IPS-NIHi7 (cell line): ENCODE measurements around the gene CUL1.
"Not testable (repeated sequence)": the region's sequence is repeated elsewhere in the genome, so short reads cannot be mapped to it uniquely, and the experiment has no call there.

Experiments
- DNase-seq: peaks from one replicate; pipeline ENCODE4 v3.0.0; 2012; ENCODE audit warnings: mixed read lengths; ENCODE audit errors: extremely low spot score

CUL1 gene

DNA sequence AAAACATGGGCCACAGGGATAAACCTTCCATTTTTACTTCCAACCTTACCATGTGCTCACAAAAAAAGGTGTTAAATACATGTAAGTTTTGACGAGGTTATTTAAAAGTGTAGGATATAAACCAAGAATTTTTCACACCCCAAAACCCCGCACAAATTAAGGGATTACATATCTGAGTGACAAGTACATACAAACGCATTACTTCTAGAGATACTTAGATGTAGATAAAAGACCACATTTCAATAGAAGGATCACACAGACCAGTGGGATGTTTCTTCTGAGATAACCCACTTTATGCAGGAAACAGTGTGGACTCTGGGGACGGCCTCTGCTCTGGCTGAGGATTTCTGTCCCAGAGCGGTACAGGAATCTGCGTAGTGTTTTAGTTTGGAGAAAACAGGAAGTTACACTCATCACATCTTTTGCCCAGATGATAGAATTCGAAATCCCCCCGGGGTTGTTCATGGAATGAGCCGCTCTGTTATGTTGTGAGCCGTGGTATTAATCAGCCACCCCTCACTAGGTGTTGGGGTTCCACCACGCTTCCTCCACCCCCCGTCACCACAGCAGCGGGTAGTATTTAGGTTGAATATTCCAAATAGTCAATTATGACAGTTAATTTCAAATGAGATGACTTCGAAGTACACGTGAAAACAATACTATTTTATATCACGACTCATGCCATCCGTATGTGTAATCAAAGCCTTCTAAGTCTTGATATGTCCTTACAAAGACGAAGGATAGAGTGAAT lies 1.3 kb upstream of the CUL1 start:
- DNase-seq, result no peak

DNA sequence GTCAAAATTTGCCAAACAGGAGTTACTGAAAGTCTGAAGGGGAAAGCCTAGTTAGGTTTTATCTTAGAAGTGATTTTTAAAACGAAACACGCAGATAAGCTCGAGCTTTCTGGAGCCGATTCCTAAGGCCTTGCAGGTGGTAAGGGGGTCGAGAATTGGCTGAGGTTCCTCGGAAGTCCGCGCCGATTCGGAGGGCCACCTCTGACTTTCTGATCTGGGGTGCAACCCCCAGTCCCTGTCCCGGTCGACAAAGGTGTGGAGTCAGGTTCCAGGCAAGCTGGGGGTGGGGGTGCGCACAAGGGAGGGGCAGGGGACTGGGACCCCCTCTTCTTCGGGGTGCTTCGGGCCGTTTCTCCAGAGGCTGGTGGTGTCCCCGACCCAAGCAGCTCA lies 701 bp upstream of the CUL1 start:
- DNase-seq, result no peak

DNA sequence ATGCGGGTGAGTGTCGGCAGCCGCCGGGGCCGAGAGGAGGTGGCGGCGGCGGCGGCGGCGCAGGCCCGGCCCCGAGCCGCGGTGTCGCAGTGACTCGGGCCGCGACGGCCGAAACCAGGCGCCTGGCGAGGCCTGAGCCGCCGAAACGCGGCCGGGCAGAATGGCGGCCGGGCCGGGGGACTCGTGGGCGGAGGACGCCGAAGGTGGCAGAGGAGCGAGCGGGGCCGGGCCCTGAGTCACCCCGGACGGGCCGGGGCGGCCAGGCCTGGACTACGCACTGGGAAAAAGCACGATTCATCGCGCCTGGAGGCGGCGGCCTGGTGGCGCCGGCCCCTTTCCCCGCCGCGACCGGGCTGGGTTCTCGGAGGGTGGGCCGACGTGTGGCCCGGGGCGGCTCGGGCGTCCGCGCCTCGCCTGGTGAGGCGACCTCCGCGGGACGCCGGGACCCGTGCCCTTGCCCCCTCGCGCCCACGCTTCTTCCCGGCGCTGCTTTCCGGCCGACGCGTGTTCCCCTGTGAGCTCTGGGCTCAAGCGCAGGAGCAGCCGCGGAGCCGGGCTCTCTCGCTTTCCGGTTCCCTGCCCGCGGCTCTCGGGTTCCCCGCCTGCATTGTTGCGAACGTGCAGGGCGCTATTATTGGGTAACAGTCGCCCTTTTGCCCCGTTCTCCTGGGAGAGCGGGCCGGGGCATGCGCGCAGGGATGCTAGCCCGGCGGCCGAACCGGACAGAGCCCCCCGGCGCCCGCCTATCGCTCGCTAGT lies 500 bp downstream of the CUL1 start:
- no peak for DNase-seq

DNA sequence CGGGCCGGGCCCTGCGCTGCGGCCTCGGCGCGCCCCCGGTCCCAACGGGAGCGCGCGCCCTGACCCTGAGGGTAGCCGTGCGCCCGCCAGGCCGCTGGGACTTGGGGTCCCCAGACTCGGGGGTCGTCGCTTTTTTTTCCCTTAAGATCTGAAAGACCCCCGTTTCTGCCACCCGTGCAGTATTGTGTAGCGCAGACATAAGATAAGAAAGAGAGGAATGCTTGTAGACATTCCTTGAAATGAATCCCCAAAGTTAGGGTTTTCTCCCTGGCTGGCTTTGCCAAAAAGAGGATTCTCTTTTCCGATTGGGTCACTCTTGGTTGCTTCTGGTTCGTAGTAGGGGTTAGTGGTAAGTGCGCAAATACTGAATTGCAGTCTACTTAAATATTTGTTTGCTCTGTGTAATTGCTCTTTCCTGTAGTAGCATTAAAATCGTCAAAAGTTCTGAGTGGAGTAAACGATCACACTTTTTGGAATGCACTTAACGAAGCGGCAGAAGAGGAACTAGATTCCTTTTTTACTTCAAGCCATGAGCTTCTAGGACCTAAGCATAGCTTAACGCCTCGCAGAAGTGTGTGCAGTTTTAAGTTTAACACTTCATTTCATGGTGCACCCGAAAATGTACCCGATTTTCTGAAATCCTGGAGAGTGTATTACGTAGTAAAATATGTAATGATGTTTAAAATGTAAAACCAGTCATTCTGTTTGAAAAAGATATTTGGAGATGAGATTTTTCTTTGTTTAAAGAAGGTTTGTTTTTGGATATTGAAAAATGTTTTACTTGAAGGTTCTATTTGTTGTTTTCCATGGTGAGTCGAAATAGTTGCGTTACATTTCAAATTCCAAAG lies 1.3 kb downstream of the CUL1 start:
- DNase-seq, result peak; percentile 64

DNA sequence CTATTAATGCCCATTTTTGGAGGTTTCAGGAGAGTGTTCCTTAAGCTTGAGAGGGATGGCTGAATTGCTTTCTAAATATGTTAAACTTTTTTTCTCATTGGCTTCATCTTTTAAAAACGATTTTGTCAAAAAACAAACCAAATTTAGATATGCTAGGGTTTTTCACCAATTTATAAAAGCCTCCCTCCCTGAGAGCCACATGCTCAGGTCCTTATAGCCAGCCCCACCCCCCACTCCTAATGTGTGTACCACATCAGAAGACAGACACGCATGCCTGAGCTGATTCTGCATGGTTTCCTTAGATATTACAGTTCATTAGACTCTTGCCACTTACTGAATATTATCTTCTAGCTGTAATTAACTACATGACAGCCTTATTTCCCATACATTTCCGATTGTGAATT lies 2.0 kb downstream of the CUL1 start:
- DNase-seq, result no peak

DNA sequence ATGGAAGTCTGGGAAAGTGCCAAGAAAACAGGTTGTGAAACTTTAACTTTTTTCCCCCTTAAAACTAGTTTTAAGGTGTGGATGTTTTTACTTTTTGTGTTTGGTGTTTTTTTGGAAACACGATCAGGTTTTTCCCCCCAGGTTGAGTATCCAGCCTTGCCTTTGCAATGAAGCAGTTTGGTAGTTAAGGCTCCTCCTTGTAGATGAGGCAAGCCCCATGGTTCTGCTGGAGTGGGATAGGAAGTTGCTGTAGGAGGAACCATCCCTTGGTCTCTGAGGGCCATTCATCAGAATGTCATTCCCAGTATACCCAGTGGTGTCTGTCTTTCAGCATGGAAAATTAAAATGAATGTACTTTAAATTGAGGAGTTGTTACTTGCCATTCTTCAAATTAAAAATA lies 2.7 kb downstream of the CUL1 start:
- no peak for DNase-seq

DNA sequence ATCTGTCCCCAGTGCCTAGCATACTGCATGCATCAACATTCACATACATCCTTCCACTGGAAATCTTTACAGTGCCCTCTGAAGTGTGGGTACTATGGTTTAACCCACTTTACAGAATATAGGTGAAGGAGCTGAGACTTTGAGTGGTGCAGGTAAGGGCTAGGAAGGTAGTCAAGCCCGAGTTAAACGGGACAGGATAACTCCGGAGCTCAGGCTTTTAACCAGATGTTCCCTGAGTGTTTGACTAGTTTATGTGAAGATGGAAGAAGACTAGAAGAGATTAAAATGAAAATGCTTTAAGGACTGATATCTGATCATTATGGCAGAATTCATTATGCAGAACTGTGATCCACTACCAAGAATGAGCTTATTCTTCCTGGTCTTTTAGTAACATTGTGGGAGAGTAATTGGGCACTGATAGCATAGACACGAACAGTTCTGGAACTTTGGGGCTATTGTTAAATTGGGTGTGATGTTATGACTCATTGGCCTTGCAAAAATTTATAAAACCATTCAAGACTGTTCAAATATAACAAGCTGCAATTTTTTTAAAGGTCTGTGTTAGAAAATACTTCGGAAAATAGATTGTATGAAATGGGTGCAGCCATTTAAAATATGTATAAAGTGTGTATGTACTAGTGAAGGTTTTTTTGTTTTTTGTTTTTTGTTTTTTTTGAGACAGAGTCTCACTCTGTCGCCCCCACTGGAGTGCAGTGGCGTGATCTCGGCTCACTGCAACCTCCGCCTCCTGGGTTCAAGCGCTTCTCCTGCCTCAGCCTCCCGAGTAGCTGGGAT lies 4.4 kb downstream of the CUL1 start:
- DNase-seq, result no peak

DNA sequence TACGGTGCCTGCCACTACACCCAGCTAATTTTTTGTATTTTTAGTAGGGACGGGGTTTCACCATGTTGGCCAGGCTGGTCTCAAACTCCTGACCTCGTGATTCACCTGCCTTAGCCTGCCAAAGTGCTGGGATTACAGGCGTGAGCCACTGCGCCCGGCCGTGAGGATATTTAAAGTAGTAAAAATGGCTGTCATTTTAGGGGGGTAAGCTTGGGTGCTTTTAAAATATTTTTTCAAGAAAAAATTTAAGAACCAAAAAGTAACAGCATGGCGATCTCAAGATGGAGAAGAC lies 4.9 kb downstream of the CUL1 start:
- not testable (repeated sequence) for DNase-seq

DNA sequence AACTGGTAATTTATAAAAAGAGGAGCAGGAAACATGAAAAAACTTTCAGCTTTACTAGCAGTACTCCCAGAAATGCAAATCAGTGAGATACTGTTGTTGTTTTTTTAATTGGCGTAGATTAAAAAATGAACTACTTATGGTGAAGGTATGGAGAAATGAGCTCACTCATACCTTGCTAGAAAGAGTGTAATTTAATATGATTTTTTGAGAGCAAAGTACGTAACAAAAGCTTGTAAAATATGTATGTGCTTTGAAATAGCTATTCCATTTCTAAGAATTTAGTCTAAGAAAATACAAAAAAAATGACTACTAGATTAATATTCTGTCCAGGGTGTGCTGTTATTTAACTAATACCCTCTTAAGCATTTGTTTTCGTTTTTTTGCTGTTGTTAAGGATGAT lies 5.5 kb downstream of the CUL1 start:
- DNase-seq, result no peak

DNA sequence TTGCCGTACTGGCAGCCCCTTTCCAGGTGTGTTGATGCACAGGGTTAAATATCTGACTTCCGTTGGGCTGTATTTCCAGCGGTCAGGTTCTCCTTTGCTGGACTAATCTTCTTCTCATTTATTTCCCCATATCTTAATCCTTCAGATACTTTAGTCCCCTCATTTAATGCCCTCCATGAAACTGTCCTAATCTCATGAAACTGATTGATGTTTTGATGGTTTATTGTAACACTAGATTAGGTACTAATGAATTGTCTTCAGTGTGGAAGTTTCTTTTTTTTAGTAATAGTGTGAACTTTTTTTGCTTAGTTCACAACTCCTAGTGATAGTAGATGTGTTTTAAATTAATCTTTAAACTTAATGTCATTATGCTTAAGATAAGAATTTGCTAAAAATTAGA lies 6.3 kb downstream of the CUL1 start:
- DNase-seq, result no peak

DNA sequence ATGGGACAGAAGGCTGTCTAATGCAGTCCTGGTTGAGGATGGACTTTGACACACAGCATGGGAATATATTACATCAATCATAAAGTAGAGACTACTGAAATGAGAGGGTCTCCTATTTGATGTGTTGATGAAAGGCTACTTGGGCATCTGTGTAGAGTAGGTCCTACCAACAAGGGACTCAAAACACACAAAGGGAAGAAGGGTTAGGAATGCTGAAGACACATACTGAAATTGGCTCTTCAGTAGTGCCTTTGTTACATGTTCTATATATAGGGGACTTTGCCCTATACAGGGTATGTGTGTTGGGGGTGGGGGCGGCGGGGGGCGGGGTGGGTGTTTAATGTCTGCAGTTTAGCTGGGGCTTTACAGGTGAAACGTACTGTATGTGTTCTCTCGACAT lies 7.7 kb downstream of the CUL1 start:
- DNase-seq, result no peak

DNA sequence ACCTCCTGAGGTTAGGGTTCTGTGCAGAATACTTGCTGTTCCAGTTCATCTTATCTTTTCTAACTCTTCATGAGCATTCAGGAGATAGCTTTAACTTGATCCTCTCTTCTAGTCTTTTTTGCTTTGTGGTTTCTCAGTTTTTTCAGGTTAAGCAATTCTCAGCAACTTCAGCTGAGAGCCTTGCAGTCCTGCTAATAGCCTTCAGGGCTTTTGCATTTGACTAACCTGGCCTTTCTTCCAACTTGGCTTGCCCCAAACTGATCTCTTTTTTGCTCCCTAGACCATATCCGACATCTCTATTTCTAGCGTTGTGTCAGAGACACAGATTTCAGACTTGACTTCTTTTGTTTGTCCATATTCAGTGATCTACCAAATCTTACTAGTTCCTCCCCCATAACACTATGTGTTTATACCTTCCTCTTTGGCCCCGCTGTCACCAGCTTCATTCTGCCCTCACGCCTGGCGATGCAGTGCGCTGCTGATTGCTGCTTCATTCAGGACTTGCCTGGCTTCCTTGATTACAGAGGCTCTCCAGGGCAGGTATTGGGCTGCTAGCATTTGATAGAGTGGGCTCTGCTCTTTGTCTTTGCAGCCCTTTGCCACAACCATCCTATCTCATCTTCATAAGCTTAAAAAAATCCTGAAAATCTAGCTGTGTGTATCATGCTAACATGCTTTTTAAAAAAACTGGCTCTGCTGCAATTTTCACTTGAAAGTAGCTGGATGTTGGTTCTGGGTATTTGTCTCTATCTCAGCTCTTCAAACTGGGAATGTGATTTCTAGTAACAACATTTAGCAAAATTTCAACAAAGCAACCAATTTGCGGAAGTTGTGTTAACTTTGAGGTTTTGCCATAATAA lies 9.6 kb downstream of the CUL1 start:
- no peak for DNase-seq

DNA sequence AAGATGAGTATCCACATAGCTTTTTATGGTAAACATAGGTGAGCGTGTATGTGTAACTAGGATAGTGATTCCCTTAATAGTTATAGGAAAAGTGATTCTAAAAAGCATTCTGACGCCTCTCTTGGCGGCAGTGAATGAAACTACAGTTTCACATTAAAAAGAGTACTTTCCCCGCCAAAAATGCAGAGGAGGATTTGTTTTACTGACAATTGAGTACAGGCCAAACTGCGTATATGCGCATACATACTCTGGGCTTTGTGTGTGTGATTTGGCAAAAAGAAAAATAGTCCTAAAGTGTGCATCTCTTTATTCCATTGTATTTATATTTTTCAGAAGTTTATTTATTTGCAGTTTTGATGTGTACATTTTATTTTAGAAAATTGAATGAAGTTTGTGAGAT lies 10.3 kb downstream of the CUL1 start:
- no peak for DNase-seq

DNA sequence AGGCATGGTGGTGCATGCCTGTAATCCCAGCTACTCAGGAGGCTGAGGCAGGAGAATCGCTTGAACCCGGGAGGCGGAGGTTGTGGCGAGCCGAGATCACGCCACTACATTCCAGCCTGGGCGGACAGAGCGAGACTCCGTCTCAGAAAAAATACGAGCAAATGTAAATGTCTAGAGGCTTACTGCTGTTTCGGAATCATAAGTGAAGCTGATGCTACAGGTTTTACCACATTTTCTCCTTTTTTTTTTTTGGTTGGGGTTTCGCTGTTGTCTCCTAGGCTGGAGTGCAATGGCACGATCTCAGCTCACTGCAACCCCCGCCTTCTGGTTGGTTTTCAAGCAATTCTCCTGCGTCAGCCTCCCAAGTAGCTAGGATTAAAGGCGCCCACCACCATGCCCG lies 11.7 kb downstream of the CUL1 start:
- DNase-seq, result not testable (repeated sequence)

DNA sequence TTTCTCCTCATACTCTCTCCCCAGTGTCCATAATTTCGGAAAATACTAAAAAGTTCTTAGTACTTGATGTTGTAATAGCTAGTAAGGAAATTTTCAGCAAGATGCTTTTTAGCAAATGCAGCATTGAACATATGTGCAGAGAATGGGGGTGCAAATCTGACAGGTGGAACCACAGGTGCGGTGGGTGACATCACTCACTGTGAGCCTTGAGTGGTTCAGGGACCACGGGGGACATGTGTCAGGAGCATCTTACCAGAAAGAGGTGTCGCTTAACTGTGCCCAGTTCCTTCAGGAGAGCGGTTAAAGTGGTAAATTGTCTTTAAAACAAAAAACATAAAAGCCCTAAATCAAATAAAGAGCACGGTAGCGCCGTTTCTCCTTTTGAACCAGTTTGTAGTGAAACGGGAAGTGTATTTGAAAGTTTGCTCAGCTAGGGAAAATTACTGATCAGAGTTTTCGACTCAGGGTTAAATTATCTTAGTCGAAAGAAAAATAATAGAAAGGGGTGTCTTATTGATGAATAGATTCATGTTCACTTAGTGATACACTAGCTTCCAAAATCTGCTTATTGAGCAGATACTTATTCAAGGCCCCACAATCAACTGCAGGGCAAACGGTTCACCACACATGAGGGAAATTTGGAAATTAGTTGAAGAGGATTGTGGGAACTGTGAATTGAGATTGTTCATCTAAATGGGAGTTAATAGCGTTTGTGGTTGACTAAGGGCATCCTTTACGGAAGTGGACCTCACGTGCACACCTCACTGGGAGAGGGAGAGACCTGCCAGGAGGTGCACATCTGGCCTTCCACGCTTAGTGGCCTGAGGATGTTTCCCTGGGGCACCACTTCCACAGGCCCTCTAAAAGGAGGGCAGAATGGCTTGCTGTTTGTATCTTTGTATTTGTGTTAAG lies 12.7 kb downstream of the CUL1 start:
- DNase-seq, result no peak

DNA sequence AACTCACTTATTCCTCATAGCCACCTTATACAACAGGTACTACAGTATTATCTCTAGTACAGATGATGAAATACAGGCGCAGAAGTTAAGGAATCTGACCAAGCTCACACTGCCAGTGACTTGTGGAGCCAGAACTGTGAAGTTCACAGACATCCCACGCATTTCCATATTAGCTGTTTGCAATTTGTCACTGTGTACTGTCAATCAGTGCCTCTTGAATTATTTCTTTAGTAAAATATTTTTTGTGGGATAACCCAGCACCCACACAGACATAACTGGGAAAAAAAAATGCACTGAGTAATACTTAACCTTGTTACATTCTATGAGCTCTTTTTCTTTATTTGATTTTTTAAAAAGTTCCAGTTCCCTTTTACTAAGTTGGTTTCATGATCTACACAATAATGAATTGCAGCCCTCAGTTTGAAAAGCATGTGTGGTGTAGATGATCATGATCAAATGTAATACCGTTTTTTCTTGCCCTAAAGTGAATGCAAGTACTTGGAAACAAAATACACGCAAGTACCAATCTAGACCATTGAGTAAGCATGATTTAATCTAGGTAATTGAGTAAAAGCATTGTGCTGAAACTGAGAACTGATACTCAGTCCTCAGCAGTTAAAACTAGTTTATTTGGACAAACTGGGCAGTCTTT lies 14.1 kb downstream of the CUL1 start:
- DNase-seq, result no peak

DNA sequence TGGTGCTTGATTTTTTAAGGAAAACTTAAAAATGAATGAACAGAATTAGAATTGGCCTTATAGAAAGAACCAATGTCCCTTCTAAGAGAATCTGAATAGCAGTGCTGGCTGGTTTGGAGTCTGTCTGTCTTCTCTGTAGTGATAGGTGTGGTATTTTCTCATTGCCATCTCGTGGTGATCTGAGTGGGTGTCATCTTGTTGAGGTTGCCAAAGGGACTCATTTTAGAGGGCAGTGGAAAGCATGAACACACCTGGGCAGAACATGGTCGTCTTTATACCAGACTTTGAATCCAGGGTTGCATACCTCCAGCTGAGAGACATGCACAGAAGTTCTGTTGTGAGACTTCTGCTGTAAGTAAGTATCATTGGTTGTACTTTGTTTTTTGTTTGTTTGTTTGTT lies 15.8 kb downstream of the CUL1 start:
- DNase-seq, result no peak

DNA sequence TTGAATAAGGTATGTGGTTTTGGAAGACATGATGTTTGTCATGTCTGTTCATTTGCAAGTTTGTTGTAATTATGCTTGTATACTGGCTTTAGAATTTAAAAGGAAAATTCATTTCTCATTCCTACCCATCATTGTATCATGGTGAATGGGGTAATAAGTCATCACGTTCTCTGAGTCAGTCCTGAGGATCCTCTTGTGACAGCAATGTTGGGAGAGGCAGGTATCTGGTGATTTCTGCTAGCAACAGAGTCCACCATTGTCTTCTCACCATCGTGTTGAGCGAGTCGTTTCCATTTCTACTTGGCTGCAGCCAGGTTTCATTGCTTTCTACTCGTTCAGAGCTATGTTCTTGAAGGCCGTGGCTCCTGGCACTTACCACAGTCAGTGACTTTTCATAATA lies 16.3 kb downstream of the CUL1 start:
- DNase-seq, result no peak

DNA sequence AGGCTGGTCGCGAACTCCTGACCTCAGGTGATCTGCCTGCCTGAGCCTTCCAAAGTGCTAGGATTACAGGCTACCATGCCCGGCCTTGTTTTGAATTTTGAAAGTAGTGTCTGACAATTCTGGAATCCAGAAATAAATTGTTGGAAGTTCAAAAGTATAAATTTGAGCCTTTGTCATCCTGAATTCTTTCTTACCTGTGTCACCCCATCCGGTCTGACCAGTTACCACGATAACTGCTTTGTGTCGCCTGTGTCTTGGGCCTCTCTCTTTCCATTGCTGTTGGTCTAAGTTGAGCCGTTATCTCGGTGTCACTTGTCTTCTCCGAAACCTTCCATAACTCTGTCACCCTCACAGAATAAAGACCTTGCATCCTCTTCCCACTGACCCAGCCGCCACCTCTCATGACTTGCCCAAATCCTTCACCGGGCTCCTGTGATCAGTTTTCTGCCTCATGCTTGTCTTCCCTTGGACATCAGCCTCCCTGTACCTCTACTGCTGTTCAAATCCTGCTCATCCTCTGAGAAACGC lies 18.6 kb downstream of the CUL1 start:
- DNase-seq, result no peak
